ENCODE data around the gene ENGASE. TPM values are rescaled to one million over a fixed set of nuclear protein-coding genes. Genes with fewer than 3 reads are reported as not detected.
A peak's percentile ranks its signal among the peaks of the same experiment; 100 is the strongest.

The ENGASE gene
- total and polyA plus RNA-seq, 9 of the 15 experiments (the other 6 are each of a cell fraction or from before 2014, with no cell fraction given), result 0.06 to 45.5 (median 13.9) TPM

DNA sequence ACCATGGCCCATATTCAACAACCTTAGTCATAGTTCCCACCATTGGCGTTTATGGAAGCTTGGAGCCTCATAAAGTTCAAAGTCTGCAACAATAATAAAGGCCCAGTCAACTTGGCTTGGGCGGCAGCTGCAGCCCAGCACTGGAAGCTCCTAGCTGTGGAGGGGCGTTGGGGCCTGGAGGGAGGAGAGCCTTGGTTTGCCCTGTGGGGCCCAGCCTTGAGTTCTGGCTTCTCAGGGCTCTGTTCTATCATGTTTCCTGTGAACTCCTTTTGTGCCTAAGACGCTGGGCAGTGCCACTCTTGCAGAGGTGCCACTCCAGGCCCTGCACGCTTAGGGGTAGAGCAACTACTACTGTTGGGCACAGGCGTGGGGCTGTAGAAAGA is 927 bp upstream of the ENGASE start:
- H3K79me2 ChIP-seq (ENCODE audit: control insufficient read depth, insufficient read depth, low read length), result peaks cover 11% of the 10 kb centered on the region; the same call in 2 of the 3 replicates
- intact Hi-C loops (cut with micrococcal nuclease), result no loop called here
- no TSS peak for BruUV-seq (replicated peaks)
- peaks cover 11 to 13% of the 10 kb centered on the region in 2 experiments; a peak in 4 of 5 replicates for H3K27me3 ChIP-seq (ENCODE audit: control insufficient read depth in 2 of 2, insufficient read depth in 2 of 2, low read length in 2 of 2)
- WGBS (ENCODE audit: insufficient coverage, low coverage, missing lambda C conversion rate), result 61% methylated on average over 5 of the region's 6 CpGs
- peak overlapping the region; percentile 90; the same call in 1 of the 2 replicates for H2AFZ ChIP-seq (ENCODE audit: low read depth, low read length)
- peaks cover 8 to 14% of the 10 kb centered on the region in 2 experiments; a peak in 4 of 5 replicates for H3K4me1 ChIP-seq (replicated peaks in 1 of 2; ENCODE audit: control insufficient read depth in 2 of 2, insufficient read depth in 2 of 2, low read length in 2 of 2)
- no peaks in the 10 kb centered on the region for H3K9me3 ChIP-seq (replicated peaks; ENCODE audit: control insufficient read depth, insufficient read depth, low read depth, low read length)
- H3K9ac ChIP-seq (ENCODE audit: insufficient read depth in 1 of 2, low read depth in 2 of 2, low read length in 2 of 2), result peak overlapping the region in 1 of 2 experiments; percentile 35; a peak in 2 of 4 replicates
- POLR2A ChIA-PET, result no interaction called here
- no peak for FAIRE-seq
- no peak for ATAC-seq
- no peaks in the 10 kb centered on the region for H3K9me1 ChIP-seq (ENCODE audit: control insufficient read depth, insufficient read depth, low read length)
- CTCF ChIA-PET (ENCODE audit: low intra/inter-chr PET ratio), result no interaction called here
- H4K20me1 ChIP-seq (replicated peaks; ENCODE audit: control insufficient read depth, insufficient read depth, low read length), result no peaks in the 10 kb centered on the region
- no peak overlapping the region for H3K4me2 ChIP-seq (ENCODE audit: insufficient read depth, low read length)
- H3K27ac ChIP-seq (ENCODE audit: extremely low read depth, low read depth, low read length), result no peak overlapping the region
- in situ Hi-C loops (cut with MboI), result loop anchor here (25.0 kb wide), 1 partner anchor 314 kb away; no protein-coding TSS in a partner anchor
- peaks cover 14% of the 10 kb centered on the region; the same call in 1 of the 3 replicates for H3K36me3 ChIP-seq (ENCODE audit: control insufficient read depth, insufficient read depth, low read length)
- H3K4me3 ChIP-seq, result no peak overlapping the region
- DNase-seq (ENCODE audit: extremely low read depth in 1 of 4, low spot score in 3 of 4), result no peak
- no peak for TF ChIP-seq ZNF224 (CRISPR knock-in tag; IDR thresholded peaks at IDR 0.05)
- TF ChIP-seq TCF3 (CRISPR knock-in tag; IDR thresholded peaks at IDR 0.05), result no peak
- no peak for TF ChIP-seq RBM15 (IDR thresholded peaks at IDR 0.05; ENCODE audit: insufficient read depth, low read length)
- TF ChIP-seq MXI1 (IDR thresholded peaks at IDR 0.05; ENCODE audit: low read depth, low read length), result no peak
- no peak for TF ChIP-seq ETV5 (CRISPR knock-in tag; IDR thresholded peaks at IDR 0.05; ENCODE audit: low read depth)
- no peak for TF ChIP-seq ZNF766 (CRISPR knock-in tag; conservative IDR thresholded peaks at IDR 0.05)
- TF ChIP-seq, protein P1, sequence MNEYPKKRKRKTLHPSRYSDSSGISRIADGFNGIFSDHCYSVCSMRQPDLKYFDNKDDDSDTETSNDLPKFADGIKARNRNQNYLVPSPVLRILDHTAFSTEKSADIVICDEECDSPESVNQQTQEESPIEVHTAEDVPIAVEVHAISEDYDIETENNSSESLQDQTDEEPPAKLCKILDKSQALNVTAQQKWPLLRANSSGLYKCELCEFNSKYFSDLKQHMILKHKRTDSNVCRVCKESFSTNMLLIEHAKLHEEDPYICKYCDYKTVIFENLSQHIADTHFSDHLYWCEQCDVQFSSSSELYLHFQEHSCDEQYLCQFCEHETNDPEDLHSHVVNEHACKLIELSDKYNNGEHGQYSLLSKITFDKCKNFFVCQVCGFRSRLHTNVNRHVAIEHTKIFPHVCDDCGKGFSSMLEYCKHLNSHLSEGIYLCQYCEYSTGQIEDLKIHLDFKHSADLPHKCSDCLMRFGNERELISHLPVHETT (CRISPR knock-in tag; conservative IDR thresholded peaks at IDR 0.05 in 1 of 2, IDR thresholded peaks at IDR 0.05 in 1 of 2), result no peak
- no peak for TF ChIP-seq TARDBP (IDR thresholded peaks at IDR 0.05)
- TF ChIP-seq RBM14 (IDR thresholded peaks at IDR 0.05; ENCODE audit: borderline replicate concordance, insufficient read depth, low read depth, low read length), result no peak
- no peak for TF ChIP-seq HEY1 (CRISPR knock-in tag; IDR thresholded peaks at IDR 0.05; ENCODE audit: borderline replicate concordance)
- TF ChIP-seq, protein P2, sequence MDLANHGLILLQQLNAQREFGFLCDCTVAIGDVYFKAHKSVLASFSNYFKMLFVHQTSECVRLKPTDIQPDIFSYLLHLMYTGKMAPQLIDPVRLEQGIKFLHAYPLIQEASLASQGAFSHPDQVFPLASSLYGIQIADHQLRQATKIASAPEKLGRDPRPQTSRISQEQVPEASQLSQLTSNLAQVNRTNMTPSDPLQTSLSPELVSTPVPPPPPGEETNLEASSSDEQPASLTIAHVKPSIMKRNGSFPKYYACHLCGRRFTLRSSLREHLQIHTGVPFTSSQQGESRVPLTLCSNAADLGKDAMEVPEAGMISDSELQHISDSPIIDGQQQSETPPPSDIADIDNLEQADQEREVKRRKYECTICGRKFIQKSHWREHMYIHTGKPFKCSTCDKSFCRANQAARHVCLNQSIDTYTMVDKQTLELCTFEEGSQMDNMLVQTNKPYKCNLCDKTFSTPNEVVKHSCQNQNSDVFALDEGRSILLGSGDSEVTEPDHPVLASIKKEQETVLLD (IDR thresholded peaks at IDR 0.05), result no peak
- no peak for TF ChIP-seq PTTG1 (tag; IDR thresholded peaks at IDR 0.05; ENCODE audit: low read depth)
- TF ChIP-seq, protein P3, sequence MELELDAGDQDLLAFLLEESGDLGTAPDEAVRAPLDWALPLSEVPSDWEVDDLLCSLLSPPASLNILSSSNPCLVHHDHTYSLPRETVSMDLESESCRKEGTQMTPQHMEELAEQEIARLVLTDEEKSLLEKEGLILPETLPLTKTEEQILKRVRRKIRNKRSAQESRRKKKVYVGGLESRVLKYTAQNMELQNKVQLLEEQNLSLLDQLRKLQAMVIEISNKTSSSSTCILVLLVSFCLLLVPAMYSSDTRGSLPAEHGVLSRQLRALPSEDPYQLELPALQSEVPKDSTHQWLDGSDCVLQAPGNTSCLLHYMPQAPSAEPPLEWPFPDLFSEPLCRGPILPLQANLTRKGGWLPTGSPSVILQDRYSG (tag; conservative IDR thresholded peaks at IDR 0.05; ENCODE audit: low read depth), result no peak
- TF ChIP-seq, protein P4, sequence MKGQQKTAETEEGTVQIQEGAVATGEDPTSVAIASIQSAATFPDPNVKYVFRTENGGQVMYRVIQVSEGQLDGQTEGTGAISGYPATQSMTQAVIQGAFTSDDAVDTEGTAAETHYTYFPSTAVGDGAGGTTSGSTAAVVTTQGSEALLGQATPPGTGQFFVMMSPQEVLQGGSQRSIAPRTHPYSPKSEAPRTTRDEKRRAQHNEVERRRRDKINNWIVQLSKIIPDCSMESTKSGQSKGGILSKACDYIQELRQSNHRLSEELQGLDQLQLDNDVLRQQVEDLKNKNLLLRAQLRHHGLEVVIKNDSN (CRISPR knock-in tag; IDR thresholded peaks at IDR 0.05), result no peak
- TF ChIP-seq PCBP2 (IDR thresholded peaks at IDR 0.05; ENCODE audit: low read depth, low read length, poor library complexity, severe bottlenecking), result no peak
